Suprapubic skin (tissue), 4 donors: ENCODE data around the gene SLC35G2.

Experiments
- CTCF ChIP-seq, 2 donors: fragments of 200-600 bp in 1 of 2; fragments of 450-650 bp in 1 of 2; sonication (generic) in 1 of 2; IDR thresholded peaks; one replicate each; pipeline ENCODE4 v1.5.1; 2016 to 2019; ENCODE audit warnings: antibody characterized with exemption in 2 of 2, mild to moderate bottlenecking in 1 of 2, moderate library complexity in 1 of 2
- EP300 ChIP-seq: sonication (generic); formaldehyde crosslinking; IDR thresholded peaks from one replicate; pipeline ENCODE4 v1.6.1; 2017; ENCODE audit warnings: antibody characterized with exemption
- POLR2A ChIP-seq, 2 donors: fragments of 450-650 bp; IDR thresholded peaks; one replicate each; pipeline ENCODE4 v1.6.1; 2017; ENCODE audit warnings: antibody characterized with exemption in 2 of 2, mild to moderate bottlenecking in 2 of 2, moderate library complexity in 2 of 2
- POLR2AphosphoS5 ChIP-seq, 3 donors: sonication (generic); formaldehyde crosslinking; IDR thresholded peaks; one replicate each; pipeline ENCODE4 v1.6.1; 2017; ENCODE audit warnings: antibody characterized with exemption in 3 of 3

GRCh38 chr3:136904746-136905145 lies 85.8 kb downstream of the SLC35G2 start:
- TF ChIP-seq CTCF (IDR thresholded peaks at IDR 0.05) (no peak), EP300 (no peak), POLR2A (IDR thresholded peaks at IDR 0.05) (no peak), POLR2AphosphoS5 (IDR thresholded peaks at IDR 0.05) (no peak)
